Measurements from ENCODE around the gene ZDHHC12.

Gene ZDHHC12

DNA sequence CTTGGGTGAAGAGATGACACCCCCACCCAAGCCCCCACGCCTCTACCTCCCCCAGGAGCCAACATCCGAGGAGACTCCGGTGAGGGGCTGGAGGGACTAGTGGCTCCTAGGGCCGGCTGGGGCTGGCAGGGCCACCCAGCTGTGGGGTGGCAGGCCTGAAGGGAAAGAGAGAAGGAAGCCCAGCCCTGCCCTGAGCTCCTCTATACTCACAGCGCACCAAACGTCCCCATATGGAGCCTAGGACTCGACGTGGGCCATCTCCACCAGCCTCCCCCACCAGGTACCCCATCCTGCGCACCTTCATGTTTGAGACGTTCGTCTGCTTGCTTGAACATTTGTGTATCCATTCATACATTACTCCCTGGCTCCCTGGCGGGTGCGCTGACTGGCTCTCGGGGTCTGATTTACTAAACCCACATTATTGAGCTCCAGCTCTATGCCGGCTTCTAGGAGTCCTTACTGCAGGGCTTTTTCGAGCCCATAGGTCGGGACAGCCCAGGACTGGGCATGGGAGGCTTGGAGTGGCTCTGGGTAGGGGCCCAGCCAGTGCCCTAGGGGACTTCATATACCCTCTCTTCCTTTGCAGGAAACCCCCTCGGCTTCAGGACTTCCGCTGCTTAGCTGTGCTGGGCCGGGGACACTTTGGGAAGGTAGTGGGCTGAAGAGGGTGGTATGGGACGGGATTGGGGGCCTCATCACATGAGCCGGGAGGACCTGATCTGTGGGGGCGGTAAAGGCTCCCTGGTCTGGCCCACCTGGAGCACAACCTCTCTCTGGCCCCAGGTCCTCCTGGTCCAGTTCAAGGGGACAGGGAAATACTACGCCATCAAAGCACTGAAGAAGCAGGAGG lies 9.1 kb downstream of the ZDHHC12 start:
- no peaks in the 10 kb centered on the region for H3K36me3 ChIP-seq (ENCODE audit: control insufficient read depth, insufficient read depth, low read length)
- H3K27ac ChIP-seq (ENCODE audit: low read depth, low read length): no peak overlapping the region
- H3K9ac ChIP-seq (ENCODE audit: low read length): no peak overlapping the region
- no peaks in the 10 kb centered on the region for H3K27me3 ChIP-seq (ENCODE audit: control insufficient read depth, insufficient read depth, low read length)
- H3K4me1 ChIP-seq (ENCODE audit: control insufficient read depth, insufficient read depth, low read length): no peaks in the 10 kb centered on the region
- no peak overlapping the region for H3K4me3 ChIP-seq (ENCODE audit: low read length)

DNA sequence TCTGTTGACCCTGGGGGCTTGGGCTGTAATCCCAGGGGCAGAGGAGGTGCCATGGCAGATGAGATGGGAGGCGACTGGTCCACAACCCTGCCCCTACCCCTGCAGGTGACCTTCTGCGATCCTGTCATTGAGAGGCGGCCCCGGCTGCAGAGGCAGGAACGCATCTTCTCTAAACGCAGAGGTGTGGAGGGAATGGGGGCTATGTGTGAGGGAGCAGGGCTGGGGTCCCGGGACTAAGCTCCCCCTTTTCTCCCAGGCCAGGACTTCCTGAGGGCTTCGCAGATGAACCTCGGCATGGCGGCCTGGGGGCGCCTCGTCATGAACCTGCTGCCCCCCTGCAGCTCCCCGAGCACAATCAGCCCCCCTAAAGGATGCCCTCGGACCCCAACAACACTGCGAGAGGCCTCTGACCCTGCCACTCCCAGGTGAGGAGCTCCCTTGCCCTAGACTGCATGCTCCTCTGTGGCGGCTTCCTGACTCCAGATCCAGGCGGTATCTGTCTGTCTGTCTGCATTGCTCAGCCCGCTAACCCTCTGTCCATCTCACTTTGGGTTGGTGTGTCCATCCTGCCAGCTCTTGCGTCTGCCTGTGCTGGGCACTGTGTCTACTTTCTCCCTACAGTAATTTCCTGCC lies 9.9 kb downstream of the ZDHHC12 start:
- H3K27me3 ChIP-seq (ENCODE audit: control insufficient read depth, insufficient read depth, low read length): no peaks in the 10 kb centered on the region
- H3K27ac ChIP-seq (ENCODE audit: low read depth, low read length): no peak overlapping the region
- no peaks in the 10 kb centered on the region for H3K36me3 ChIP-seq (ENCODE audit: control insufficient read depth, insufficient read depth, low read length)
- H3K4me1 ChIP-seq (ENCODE audit: control insufficient read depth, insufficient read depth, low read length): no peaks in the 10 kb centered on the region
- no peak overlapping the region for H3K9ac ChIP-seq (ENCODE audit: low read length)
- H3K4me3 ChIP-seq (ENCODE audit: low read length): no peak overlapping the region

DNA sequence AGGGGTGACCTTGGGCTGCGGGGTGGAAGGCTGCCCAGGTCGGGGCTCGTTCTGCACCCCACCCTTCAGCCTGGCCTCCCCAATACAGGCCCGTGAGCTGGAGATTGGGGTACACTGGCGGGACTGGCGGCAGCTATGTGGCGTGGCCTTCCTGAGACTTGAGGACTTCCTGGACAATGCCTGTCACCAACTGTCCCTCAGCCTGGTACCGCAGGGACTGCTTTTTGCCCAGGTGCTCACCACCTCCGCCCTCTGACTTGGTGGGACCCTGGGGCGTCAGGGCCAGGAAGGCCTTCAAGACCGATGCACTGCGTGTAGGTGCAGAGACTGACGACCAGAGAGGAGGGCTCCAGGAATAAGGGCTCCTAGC lies 10.5 kb downstream of the ZDHHC12 start:
- Histone ChIP-seq H3K9ac (ENCODE audit: low read length) (no peak overlapping the region), H3K36me3 (ENCODE audit: control insufficient read depth, insufficient read depth, low read length) (no peaks in the 10 kb centered on the region), H3K4me1 (ENCODE audit: control insufficient read depth, insufficient read depth, low read length) (no peaks in the 10 kb centered on the region), H3K4me3 (ENCODE audit: low read length) (no peak overlapping the region), H3K27ac (ENCODE audit: low read depth, low read length) (no peak overlapping the region), H3K27me3 (ENCODE audit: control insufficient read depth, insufficient read depth, low read length) (no peaks in the 10 kb centered on the region)

DNA sequence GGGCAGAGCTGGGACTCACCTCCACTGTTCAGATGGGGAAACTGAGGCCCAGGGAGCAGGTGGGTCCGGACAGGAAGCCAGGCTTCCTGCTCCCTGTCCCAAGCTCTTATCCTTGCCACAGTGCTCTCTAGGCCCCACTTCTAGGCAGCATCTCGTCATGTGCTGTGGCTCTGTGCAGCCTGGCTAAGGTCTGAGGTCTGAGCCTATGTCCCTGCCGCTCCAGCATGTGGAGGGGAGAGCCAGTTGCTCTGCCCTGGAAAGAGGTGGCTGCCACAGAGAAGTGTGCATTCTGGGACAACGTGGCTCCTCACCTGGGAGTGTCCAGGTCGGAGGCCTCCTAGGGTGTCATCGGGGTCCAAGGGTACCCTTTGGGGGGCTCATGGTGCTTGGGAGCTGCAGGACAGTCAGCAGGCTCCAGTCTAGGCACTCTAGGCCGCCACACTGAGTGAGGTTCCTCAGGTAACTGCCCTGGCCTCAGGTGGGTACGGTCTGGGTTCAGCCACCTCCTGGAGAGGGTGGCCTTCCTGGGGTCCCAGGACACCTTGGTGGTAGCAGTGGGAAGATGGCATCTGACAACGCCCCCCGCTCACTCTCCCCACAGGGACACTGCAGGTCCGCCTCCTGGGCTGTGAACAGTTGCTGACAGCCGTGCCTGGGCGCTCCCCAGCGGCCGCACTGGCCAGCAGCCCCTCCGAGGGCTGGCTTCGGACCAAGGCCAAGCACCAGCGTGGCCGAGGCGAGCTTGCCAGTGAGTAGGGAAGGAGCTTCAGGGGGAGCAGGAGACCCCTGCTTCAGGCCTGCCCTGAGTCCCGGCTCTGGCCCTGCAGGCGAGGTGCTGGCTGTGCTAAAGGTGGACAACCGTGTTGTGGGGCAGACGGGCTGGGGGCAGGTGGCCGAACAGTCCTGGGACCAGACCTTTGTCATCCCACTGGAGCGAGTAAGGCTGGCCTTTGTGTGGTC lies 11.2 kb downstream of the ZDHHC12 start:
- no peak overlapping the region for H3K4me3 ChIP-seq (ENCODE audit: low read length)
- no peaks in the 10 kb centered on the region for H3K4me1 ChIP-seq (ENCODE audit: control insufficient read depth, insufficient read depth, low read length)
- no peaks in the 10 kb centered on the region for H3K27me3 ChIP-seq (ENCODE audit: control insufficient read depth, insufficient read depth, low read length)
- H3K36me3 ChIP-seq (ENCODE audit: control insufficient read depth, insufficient read depth, low read length): no peaks in the 10 kb centered on the region
- H3K27ac ChIP-seq (ENCODE audit: low read depth, low read length): no peak overlapping the region
- H3K9ac ChIP-seq (ENCODE audit: low read length): no peak overlapping the region

- Histone ChIP-seq H3K27me3 (ENCODE audit: control insufficient read depth, insufficient read depth, low read length) (no peaks in the 10 kb centered on the region), H3K9ac (ENCODE audit: low read length) (no peak overlapping the region), H3K27ac (ENCODE audit: low read depth, low read length) (no peak overlapping the region), H3K4me3 (ENCODE audit: low read length) (no peak overlapping the region), H3K36me3 (ENCODE audit: control insufficient read depth, insufficient read depth, low read length) (no peaks in the 10 kb centered on the region), H3K4me1 (ENCODE audit: control insufficient read depth, insufficient read depth, low read length) (no peaks in the 10 kb centered on the region)
These were observed 16.5 kb downstream of the ZDHHC12 start for GRCh38 chr9:128707446-128707845.

GRCh38 chr9:128706671-128707381 lies 17.1 kb downstream of the ZDHHC12 start:
- Histone ChIP-seq H3K4me1 (ENCODE audit: control insufficient read depth, insufficient read depth, low read length) (no peaks in the 10 kb centered on the region), H3K27me3 (ENCODE audit: control insufficient read depth, insufficient read depth, low read length) (no peaks in the 10 kb centered on the region), H3K36me3 (ENCODE audit: control insufficient read depth, insufficient read depth, low read length) (no peaks in the 10 kb centered on the region), H3K4me3 (ENCODE audit: low read length) (no peak overlapping the region), H3K9ac (ENCODE audit: low read length) (no peak overlapping the region), H3K27ac (ENCODE audit: low read depth, low read length) (no peak overlapping the region)

- Histone ChIP-seq H3K27ac (ENCODE audit: low read depth, low read length) (no peak overlapping the region), H3K9ac (ENCODE audit: low read length) (no peak overlapping the region), H3K27me3 (ENCODE audit: control insufficient read depth, insufficient read depth, low read length) (no peaks in the 10 kb centered on the region), H3K4me3 (ENCODE audit: low read length) (no peak overlapping the region), H3K36me3 (ENCODE audit: control insufficient read depth, insufficient read depth, low read length) (no peaks in the 10 kb centered on the region), H3K4me1 (ENCODE audit: control insufficient read depth, insufficient read depth, low read length) (peaks cover 2% of the 10 kb centered on the region)
These were observed 17.9 kb downstream of the ZDHHC12 start for GRCh38 chr9:128706045-128706444.

DNA sequence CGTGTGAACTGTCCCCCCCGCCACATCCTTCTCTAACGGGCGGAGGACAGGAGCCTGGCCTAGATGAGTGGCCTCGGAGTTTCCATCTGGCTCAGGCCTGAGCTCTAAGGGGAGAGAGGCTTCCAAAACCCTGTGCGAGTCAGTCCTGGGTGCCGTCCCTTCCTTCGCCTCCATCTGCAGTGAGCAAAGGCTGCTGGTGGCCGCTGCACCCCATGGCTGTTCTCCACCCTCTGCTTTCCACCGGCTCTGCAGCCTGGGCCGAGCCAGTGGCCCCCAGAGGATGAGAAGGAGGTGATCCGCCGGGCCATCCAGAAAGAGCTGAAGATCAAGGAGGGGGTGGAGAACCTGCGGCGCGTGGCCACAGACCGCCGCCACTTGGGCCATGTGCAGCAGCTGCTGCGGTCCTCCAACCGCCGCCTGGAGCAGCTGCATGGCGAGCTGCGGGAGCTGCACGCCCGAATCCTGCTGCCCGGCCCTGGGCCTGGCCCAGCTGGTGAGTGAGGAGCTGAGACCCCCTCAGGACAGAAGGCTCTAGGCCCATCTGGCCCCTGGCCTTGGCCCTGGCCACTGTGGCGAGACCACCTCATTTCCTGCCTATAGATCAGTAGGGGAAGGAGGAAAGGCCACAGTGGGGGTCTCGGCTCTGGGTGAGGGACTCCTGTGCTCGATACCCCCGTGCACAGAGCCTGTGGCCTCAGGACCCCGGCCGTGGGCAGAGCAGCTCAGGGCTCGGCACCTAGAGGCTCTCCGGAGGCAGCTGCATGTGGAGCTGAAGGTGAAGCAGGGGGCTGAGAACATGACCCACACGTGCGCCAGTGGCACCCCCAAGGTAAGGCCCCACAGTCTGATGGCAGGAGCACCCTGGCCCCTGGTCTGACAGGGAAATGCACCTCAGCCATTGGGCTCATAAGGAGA lies 18.6 kb downstream of the ZDHHC12 start:
- H3K27me3 ChIP-seq (ENCODE audit: control insufficient read depth, insufficient read depth, low read length): no peaks in the 10 kb centered on the region
- H3K27ac ChIP-seq (ENCODE audit: low read depth, low read length): no peak overlapping the region
- no peaks in the 10 kb centered on the region for H3K36me3 ChIP-seq (ENCODE audit: control insufficient read depth, insufficient read depth, low read length)
- no peak overlapping the region for H3K9ac ChIP-seq (ENCODE audit: low read length)
- H3K4me1 ChIP-seq (ENCODE audit: control insufficient read depth, insufficient read depth, low read length): peaks cover 2% of the 10 kb centered on the region
- H3K4me3 ChIP-seq (ENCODE audit: low read length): no peak overlapping the region

DNA sequence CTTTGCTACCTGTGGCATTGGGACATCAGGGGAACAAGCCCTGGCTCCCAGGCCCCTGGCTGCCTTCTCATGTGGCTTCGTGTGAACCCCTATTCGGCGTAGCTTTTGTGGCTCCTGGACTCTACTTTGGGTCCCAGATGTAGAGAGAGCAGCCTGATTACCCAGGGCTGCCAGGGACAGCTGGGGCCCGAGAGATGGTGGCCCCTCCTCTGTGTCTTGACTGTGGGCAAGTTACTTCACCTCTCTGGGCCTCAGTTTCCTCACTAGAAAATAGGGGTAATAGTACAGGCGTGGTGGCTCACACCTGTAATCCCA lies 19.6 kb downstream of the ZDHHC12 start:
- Histone ChIP-seq H3K4me3 (ENCODE audit: low read length) (no peak overlapping the region), H3K27ac (ENCODE audit: low read depth, low read length) (no peak overlapping the region), H3K9ac (ENCODE audit: low read length) (no peak overlapping the region), H3K4me1 (ENCODE audit: control insufficient read depth, insufficient read depth, low read length) (peaks cover 2% of the 10 kb centered on the region), H3K27me3 (ENCODE audit: control insufficient read depth, insufficient read depth, low read length) (no peaks in the 10 kb centered on the region), H3K36me3 (ENCODE audit: control insufficient read depth, insufficient read depth, low read length) (no peaks in the 10 kb centered on the region)

GRCh38 chr9:128703616-128704355 lies 20.1 kb downstream of the ZDHHC12 start:
- Histone ChIP-seq H3K4me1 (ENCODE audit: control insufficient read depth, insufficient read depth, low read length) (peaks cover 2% of the 10 kb centered on the region), H3K4me3 (ENCODE audit: low read length) (peak overlapping the region; percentile 63), H3K27ac (ENCODE audit: low read depth, low read length) (peak overlapping the region; percentile 27), H3K27me3 (ENCODE audit: control insufficient read depth, insufficient read depth, low read length) (no peaks in the 10 kb centered on the region), H3K9ac (ENCODE audit: low read length) (no peak overlapping the region), H3K36me3 (ENCODE audit: control insufficient read depth, insufficient read depth, low read length) (no peaks in the 10 kb centered on the region)

Measured in rectal smooth muscle tissue (tissue), 1 donor.